Measurements from ENCODE around the gene ANXA6.
A peak's percentile ranks its signal among the peaks of the same experiment; 100 is the strongest.

ANXA6 gene

DNA sequence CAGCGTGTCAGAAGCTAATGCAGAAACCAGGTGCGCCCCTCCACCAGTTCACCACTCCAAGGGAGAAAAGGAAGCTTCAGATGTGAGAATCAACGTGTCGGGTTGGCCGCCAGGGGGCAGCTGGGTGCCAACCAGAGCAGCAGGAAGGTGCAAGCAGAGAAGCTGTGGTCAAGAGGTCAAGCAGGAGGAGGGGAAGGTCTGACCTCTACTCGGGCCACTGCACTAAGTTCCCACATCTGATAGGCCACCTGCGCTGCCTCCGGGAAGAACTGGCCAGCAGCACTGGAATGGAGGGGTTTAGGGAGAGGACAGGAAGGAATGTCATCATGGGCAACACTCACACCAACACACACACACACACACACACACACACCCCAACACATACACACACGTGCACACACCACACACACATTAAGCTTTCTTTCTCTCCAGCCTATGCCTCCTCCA, 31.4 kb downstream of the ANXA6 start:
- peak; percentile 63 for DNase-seq

DNA sequence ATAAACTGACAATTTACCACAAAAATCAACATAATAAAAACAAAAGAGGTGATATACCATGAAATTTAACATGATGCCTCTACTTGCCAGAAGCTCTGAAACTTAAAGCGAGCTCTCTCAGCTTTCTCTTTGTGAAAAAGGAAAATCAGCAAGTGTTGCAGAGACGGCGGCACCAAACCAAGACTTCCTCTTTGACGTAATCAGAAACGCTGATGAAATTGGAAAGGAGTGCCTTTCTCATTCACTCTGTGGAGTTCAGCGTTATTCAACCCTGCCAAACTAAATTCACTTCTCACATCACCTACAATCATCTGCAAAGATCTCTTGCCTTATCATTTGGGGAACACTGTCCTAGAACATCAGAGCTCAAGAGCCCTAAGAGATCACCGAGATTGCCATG, 32.2 kb downstream of the ANXA6 start:
- no peak for DNase-seq

DNA sequence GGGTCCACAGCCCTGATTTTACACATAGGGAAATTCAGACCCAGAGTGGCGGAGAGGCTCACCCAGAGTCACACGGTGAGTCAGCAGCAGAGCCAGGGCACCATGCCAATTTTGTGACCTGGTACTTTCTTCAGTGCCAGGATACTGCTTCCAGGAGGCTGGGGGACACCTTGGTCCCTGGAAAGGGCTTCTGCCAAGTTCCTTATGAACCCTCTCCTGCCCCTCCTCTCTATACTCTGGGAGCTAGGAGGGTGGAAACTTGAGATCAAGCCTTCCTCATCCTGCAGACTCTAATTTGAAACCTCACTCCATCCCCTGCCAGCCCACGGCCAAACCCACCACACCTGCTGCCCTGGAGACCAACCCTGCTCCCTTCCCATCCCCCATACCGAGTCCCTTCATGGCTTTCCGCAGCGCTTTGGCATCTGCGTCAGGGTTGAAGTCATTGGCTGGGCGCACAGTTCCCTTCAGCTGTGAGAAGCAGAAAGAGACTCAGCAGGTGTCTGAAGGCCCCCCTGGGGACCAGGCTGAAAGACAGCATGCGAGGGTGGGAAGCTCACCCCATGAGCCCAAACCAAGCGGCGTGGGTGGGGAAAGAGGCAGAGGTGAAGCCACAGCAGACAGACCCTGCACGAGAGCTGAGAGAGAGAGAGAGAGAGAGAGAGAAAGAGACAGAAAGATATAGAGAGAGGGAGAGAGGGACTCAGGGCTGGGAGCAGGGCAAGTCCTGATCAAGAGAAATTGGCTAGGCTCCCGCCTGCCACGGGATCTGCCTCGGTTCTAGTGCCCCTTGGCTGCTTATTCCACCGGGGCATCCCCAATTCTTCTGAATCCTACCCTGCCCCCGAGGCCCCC, 33.5 kb downstream of the ANXA6 start:
- DNase-seq, result peak; percentile 37

DNA sequence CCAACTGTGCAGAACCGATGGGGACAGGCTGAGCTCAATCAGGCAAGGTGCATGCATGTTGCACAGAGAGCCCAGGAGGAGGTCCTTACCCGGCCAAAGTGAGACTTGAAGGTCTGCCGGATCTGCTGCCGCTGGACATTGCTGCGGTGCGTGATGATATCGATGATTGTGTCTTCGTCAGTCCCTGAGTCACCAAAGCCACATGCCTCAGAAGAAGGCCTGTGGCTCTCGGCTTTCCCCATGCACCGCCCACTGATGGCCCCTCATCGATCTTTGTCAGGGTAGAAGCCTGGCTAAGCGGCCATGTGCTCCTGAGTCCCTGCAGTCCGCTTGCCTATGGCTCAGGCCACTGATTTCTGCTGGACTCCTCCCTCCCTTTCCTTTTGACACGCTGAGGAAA, 34.8 kb downstream of the ANXA6 start:
- no peak for DNase-seq

DNA sequence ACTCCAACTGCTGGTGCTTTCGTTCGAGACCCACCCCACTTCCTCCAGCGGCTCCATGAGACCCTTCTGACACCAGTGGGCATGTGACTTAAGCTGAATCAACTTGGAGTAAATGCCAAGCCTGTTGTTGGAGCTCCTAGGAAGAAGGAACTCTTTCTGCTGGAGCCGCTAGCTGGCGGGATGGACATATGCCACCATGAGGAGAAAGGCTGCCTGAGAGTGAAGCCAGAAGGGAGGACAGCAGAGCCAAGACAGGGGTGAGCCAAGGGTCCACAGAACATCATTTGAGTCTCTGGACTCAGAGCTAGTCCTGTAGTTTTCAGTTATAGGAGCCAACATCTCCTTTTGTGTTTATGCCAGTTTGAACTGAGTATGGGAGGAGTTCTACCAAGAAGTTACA, 35.9 kb downstream of the ANXA6 start:
- no peak for DNase-seq

DNA sequence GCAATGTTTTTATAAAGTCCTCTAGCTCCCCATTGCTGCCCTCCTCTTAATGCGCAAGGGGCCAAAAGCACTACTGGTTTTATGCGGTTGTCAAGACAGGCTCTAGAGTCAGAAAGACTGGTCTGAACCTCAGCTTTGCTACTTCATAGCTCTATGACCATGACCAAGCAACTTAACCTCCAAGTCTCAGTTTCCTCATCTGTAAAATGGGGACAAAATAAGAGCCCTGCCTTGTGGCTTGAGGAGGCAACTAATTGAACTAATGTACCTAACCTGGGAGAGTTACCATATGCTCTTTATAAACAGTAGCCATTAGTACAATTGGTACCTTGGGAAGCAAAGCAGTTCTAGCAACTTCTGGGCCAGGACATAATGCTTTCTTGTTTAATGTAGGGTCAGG, 36.5 kb downstream of the ANXA6 start:
- DNase-seq, result no peak

DNA sequence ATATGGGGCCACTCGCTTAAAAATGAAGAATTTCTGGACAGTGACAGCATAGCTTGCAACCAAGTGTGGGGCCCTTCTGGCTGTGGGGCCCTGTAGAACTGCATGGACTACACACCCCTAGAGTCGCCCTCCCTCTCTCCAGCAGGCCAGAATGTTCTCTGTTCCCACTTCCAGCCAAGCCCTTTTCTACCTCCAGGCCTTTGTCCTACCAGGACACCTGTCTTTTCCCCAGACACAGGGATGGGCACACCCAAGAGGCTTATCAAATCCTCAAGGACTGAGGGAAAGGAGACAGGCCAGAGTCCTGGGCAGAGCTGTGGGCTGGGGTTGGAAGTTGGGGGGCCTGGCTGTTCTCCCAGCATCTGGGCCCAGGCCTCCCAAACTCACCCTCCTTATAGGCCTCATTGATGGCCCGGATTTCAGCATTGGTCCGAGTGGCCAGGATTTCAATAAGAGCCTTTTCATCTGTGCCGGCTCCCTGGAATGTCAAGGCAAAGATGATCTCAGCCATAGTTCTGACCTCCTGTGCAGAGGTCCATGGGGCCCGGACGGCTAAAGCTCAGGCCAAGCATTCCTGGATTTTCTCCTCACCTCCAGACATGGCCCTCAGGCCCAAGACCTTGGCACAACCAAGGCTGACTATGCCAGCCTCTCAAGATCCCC, 38.5 kb downstream of the ANXA6 start:
- no peak for DNase-seq

DNA sequence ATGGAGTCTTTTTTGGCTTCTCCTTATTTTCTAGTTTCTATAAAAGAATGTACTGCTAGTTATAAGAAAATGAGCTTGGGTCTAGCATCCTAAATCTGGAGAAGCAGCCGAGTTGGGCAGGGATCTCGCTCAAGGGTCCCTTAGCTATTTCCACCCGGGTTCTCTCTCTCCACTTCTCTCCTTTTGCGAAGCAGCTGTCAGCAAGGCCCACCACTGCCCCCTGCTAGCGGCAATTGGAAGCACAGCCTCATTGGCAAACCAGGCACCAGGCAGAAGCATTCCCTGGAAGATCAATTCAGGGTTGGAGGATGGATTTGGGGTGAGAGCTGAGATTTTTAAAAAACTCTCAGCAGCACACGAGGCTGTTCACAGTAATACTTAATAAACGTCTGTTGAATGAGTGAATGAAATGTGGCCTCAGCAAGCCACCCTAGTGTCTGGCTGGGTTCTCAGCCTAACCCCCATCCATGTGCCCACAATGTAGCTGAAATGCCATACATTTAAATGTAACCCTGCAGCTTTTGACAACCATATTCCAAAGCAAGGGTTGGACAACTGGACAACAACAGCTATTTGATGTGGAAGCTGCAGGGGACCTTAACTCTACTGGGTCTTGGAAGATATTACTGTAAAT, 42.2 kb downstream of the ANXA6 start:
- peak; percentile 73 for DNase-seq

DNA sequence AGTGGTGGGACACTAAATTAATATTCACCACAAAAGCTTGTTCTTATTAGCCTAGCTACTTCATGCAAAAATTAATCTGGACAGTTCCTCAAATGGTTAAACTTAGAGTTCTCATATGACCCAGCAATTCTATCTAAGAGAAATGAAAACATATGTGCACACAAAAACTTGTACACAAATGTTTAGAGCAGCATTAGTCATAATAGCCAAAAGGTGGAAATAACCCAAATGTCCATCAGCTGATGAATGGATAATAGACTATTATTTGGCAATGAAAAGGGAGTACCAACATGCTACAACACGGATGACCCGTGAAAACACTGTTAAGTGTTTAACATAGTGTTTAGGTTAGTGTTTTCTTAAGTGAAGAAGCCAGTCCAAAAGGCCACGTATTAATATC, 43.9 kb downstream of the ANXA6 start:
- DNase-seq, result no peak

DNA sequence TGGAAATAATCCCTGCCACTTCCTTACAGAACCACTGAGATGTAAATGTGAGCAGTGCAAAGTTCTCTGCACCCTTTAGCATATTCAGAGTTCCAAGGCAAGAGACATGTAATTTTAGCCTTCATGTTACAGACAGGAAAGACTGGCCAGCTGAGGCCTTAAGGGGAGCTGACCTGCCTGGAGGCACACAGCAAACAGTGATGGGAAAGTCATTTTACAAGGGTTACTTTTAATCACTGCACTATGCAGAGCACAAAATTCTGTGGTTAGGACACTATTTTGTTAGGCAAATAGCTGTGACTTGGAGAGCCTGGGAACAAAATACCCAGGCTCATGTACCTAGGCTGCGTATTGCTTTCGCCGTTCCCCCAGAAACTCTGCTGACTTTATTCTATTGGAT, 46.6 kb downstream of the ANXA6 start:
- DNase-seq, result no peak

DNA sequence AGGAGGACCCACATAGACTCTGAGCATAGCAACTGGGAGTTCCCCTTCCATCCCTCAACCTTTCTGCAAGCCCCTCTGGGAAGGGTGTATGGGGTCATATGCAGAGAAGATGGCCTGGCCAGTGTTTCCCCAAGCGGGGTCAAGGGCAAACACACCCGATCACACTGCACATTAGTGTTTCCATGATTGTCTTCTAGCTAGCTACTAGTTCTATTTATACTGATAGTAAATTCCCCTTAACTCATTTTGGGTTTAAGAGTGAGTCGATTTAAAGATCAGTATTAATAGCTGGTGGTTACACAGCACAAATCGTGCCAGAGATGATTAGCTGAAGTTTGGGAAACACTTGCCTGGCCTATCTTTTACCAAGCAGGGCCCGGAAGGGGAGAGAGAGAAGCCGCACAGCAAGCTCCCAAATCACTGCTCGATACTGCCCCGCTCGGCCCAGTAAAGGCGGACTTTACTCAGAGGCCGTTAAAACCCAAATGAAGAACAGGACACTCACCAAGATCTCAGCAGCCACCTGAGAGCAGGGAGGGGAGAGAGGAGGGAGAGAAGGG, 47.4 kb downstream of the ANXA6 start:
- no peak for DNase-seq

DNA sequence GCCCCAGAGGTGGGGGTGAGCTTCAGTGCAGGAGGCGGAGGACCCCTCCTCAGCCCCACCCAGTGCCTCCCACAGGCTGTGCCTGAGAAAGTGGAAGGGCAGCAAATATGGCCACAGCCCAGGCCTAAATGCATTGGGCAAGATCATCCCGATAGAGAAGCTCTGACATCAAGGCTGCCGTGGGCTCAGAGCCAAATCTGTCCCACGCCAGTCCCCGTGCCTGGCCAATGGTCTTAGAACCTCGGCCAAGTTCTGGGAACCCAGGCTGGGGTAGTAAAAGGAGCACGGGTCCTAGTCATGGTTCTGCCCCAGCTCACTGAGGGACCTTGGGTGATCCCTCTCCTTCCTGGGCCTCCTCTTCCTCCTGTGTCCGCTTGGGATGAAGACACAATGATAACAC, 49.0 kb downstream of the ANXA6 start:
- no peak for DNase-seq

DNA sequence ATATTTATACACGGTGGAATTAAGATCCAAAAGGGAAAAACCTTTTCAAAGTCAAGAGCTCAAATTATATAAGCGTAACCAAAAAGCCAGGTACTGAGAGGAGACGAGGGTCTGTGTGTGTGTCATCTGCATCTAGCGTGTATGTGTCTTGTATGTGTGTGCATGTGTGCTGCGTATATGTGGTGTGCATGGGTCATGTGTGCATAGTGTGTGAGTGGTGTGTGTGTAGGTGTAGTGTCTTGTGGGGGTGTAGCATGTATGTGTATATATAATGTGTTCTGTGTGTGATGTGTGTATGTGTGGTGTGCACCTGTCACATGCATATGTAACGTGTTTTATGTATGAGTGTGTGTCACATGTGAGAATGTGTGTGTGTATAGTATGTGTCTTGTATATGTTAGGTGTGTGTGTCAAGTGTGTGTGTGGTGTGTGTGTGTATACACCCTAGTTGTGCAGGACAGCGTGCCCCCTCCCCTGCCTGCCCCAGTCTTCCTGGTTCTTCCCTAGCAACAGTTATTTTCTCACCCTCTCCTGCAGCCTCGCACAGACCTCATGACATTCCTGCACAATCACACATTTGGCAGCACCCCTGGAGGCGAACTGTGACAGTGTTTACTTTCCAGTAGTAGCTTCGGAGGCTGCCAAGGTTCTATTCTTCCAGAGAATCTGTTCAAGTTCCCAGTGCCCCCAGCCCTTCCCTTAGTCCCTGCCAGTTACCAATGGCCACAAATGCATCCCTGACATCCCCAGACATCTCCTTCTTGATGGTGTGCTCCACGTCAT, 49.6 kb downstream of the ANXA6 start:
- DNase-seq, result no peak

DNA sequence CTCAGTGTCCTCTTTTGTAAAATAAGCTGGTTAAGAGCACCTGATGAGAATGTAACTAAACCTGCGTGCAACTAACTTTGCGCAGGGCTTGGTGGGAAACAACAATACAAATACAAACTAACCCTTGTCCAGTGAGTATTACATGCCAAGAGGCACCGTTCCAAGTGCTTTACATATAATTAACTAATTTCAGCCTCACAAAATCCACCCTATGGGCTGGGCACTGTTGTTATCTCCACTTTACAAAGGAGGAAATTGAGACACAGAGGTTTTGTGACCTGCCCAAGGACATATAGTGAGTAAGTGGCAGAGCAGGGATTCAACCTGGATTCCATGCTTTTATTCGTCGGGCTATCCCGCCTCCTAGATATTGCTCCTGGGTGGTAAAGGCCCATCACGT, 50.5 kb downstream of the ANXA6 start:
- DNase-seq, result no peak

DNA sequence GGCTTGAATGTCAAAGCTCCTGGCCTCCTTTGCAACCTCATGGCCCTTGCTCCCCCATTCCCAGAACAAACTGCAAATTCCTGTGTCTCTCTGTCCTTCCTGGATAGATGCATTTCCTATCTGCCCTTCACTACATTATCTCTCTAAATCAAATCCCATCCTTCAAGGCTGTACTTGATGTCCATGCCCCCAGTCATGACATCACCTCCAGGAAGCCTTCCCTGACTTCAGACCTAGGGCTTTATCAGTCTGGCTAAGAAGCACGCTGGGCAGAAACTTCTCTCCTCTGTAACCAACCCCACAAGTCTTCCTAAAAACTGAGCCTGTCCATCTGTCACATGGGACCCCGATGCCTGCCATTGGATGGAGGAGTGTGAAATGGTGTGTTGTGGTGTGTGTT, 51.1 kb downstream of the ANXA6 start:
- no peak for DNase-seq

DNA sequence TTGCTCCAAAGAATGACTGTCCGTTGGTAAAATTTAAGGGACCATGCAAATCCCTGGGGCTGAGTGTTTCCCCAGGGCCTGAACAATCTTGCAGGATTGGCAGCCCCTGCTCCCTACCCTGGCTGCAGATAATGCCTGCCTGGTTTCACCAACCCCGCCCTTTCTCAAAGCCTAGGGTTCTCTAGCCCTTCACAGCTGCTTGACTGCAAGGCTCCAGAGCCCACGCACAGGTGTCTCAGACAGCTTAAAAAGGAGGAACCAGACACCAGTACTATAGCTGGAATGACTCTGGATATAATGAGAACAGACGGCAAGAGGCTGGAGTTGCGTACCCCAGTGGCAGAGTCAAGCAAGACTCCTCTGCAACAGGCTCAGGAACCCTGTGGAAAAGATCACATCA, 51.5 kb downstream of the ANXA6 start:
- DNase-seq, result no peak

DNA sequence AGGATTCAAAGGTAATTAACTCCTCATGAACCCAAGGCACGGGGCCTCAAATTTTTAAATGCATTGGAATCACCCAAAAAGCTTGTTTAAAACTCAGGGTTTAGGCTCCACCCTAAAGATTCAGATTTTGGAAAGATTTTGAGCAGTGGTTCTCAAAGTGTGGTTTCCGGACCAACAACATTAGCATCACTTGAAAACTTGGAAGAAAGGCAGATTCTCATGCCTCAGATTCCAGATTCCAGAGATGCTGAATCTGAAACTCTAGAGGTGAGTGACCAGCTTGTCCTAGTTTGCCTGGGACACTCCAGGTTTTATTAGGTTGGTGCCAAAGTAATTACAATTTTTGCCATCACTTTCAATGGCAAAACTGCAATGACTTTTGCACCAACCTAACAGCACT, 52.0 kb downstream of the ANXA6 start:
- no peak for DNase-seq

DNA sequence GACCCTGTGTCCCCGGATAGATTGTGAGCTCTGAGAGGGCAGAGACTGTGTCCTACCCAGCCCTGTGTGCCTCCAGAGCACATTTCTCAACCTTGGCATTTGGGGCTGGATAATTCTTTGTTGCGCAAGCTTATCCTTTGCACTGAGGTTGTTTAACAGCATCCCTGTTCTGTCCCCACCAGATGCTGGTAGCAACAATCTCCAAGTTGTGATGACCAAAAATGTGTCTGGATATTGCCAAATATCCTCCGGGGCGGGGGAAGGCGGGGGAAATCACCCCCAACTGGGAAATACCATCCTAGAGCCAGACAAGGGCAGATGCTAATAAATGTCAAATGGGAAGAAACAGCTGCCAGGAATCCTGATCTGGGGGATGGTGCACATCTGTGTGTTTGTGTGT, 52.8 kb downstream of the ANXA6 start:
- DNase-seq, result no peak

DNA sequence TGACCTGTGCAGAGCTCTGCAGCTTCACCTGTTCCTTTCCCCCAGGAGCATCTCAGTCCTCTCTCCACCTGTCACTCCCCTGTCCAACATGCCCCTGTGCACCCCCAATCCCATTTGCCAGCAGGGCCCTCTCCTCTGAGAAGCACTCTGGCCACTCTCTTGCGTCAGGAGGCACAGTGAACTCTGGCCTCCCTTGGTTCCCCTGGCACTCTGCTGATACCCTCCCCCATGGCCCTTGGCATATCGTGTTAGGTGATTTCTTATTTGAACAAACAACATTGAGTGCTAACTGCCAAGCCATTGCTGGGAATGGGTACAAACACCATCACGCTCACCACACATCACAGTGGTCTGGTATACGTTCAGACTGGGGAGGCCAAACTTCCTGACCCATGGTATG, 55.8 kb downstream of the ANXA6 start:
- no peak for DNase-seq

DNA sequence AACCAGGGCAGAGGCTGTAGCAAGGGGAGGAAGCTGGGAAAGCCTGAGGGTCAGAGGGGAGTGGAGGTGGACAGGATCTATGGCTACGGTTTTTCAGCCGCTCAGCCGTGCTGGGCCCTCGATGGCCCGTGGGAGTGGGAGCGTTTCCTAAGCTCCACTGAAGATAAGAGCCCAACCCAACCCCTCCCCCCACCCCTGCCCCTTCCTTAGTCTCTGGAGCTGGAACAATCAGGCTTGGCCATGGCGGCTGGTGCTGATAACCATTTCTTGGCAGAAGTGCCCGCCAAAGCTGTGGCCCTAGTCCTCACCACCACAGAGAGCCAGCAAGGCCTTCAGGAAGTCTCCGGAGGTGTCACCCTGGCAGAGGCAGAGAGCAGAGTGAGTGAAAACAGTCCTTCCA, 56.4 kb downstream of the ANXA6 start:
- no peak for DNase-seq

DNA sequence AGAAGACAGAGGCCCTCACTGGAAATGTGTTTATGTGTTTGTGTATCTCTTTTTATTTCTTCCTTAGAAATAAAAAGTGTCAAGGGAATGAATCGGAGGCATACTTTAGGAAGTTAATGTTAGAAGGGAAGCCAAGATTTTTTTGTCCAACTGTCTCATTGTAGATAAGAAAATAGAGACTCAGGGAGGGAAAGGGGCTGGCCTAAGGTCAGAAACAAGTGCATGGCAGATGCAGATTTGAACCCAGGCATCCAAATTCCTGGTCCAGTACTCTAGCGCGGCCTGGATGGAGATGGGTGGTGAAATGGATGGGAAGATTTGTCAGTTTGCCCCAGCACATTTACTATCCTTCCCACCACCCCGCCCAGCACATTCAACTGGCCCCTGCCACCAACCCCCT, 56.9 kb downstream of the ANXA6 start:
- no peak for DNase-seq

DNA sequence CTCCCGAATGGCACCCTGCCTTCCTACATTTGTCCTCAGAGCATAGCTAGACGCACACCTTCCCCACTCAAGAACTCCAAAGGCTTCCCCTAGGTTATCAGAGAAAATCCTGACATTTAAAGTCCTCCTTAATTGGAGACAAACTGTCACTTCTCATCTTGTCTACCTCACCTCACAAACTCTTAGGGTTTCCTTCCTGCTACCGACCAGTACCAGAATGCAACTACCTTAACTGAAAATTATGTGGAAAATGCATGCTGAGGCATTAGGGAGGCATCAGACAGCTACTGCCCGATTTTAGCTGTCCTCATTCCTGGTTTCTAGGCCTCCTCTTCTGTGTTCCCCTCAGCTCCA, 58.8 kb downstream of the ANXA6 start:
- no peak for DNase-seq
